Measurements from ENCODE around the gene TTC1.

- TF ChIP-seq CTCF (IDR thresholded peaks at IDR 0.05 in 4 of 5, conservative IDR thresholded peaks at IDR 0.05 in 1 of 5) (no peak), POLR2A (IDR thresholded peaks at IDR 0.05) (no peak)
These were observed 80.6 kb downstream of the TTC1 start for GRCh38 chr5:160089531-160089930.

Data from gastrocnemius medialis (tissue), 4 donors.